CD4-positive, alpha-beta T cell treated with Interferon alpha-2 for 1 hour (primary cell): ENCODE data around the gene MYO19.
"Not testable (repeated sequence)": the region's sequence is repeated elsewhere in the genome, so short reads cannot be mapped to it uniquely, and the experiment has no call there.

Experiments
- DNase-seq, 2 donors: peaks; one replicate each; pipeline ENCODE4 v3.0.0-alpha.2; 2020 to 2022

Gene MYO19

DNA sequence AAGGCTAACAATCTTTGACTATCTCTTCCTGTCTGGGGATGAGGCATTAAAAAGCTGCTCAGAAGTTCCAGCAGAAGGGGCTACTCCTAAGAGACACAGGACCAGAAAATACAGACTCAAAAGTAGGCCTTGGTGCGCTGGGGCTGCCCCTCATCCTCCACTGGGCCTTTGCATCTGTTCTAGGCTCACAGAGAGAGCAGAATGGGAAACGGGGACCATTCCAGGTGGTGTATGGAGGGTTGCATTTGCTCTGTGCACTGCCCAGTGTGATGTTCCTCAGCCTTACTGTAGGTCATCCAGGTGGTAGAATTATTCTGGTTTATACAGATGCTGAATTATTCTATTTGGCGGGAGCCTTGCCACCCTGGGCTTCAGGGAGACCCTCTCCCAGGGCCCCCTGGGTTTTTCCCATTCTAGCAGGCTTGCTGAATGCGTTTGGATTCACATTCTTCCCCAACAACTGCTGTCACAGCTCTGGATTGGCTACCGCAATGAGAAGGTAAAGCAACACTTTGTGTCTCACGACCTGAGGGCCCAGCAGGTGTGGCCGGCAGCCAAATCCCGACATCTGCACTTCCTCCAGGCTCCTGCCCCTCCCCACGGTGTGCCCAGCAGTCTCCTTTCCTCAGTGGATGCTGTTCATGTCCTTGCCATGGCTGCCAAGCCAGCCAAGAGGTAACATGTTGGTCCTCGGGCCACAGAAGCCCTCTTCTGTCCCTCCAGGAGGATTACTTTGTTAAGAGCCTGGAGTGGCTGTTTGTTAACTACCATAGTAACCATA is 73.1 kb downstream of the MYO19 start:
- no peak for DNase-seq

DNA sequence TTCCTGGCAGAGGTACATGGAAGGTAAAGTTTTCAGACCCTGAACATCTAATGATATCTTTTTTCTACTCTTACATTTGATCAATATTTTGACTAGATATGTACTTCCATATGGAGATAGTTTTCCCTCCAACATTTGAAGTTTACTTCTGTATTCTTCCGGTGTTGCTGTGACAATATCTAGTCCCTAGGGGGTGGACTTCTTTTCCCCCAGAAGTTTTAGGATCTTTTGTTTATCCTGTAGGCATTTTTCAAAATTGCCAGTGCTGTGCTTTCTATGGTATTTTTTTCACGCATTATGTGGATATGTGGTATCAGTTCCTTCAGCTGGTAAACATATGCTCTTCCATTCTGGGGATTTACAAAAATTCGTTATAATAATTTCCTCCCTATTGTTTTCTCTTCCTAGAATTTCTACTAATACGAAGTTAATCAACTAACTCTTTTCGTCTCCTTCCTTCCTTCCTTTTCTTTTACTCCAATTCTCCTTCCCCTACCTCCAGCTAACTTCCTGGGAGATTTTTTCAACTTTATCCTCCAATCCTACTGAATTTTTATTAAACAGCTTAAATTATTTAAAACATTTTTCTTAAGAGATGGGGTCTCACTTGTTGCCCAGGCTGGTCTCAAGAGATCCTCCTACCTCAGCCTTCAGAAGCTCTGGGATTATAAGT is 74.3 kb downstream of the MYO19 start:
- no peak for DNase-seq

DNA sequence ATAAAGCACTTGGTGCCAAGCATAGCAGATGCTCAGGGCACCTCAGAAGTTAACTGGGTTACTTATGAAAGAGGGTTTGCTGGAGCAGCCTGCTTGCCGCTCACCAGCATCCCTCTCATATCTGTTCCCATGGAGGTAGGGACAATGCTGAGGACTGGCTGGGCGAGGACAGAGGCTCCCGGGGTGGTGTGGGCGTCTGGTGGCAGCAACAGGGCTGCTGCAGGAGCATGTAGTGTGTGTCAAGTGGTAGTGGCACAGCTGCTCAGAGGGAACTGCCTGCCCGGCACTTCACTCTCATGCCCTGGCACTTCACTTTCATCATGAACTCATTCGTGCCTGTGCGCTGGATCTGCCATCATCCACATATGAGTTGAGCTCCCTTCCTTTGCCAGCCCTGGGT is 75.1 kb downstream of the MYO19 start:
- no peak for DNase-seq

DNA sequence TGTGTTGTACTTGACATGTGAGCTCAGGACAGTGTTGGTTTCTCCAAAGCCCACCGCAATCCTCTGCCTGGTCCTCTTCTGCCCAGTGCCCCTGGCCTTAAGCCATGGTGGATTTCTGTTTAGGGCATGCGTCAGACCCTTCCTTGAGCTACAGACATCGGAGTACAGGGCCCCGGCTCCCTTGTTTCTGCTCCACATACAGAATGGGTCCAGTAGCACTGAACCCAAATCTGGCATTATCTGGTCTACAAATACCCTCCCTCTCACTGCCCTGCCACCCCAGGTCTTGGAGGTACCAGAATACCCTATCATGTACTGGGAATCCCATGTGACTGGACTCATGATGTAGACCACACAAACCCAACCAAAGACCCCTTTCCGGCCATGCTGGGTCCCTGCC is 75.6 kb downstream of the MYO19 start:
- no peak for DNase-seq

DNA sequence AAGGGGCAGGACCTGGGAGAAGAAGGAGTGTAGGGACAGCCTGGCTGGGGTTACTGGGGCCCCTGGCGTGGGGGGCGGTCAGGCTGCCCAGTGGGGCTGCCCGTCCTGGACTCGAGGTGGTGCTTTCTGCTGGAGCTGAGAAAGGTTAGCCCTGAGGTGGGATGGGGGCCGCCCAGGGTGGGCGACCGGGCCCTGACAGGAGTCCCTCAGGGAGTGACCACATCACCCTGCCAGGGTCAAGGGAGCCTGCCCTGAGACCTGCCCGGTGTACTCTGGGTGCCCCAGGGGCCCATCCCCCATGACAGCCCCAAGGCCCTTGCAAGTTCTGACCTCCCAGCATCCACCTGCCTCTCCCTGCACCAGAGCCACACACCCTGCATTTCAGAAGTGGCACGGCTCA is 77.0 kb downstream of the MYO19 start:
- not testable (repeated sequence) for DNase-seq

DNA sequence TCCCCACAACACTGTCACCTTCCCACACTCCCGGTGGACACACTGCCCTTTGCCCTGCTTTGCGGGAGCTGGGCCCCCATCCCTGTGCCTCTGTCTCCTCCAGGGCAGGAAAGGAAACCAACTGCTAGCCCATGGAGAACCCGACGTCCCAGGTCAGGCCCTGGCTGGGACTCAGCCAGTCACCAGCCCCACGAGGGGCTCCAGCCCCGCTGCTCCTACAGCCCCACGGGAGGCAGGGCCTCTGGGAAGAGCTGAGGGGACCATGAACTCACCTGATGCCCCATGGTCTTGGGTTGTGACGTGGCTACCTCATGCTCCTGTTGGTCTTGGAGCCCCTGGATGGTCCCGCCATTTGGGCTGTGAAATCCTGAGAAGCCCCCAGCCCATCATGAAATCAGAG is 81.8 kb downstream of the MYO19 start:
- not testable (repeated sequence) for DNase-seq

DNA sequence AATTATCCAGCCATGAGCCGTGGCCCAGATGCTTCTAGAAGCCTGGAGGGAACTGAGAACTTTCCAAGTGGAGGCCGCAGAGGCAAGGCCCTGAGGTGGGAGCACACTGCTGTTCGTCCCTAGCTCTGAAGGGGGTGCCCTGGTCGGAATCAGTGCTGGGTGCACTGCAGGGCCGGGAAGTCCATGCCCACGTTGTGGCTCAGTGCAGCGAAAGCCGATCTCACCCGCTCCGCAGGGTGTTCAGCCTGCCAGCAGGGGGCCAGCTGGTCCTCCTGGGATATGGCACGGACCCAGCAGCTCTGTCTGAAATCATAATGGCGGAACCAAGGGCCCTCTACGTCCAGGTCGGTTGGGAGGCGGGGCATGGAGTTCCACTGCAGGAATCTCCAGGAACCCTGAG is 84.7 kb downstream of the MYO19 start:
- not testable (repeated sequence) for DNase-seq
